ENCODE measurements around the gene SFT2D3. TPM values are rescaled to one million over a fixed set of nuclear protein-coding genes. Genes with fewer than 3 reads are reported as not detected.
A peak's percentile ranks its signal among the peaks of the same experiment; 100 is the strongest.

Gene SFT2D3
- total RNA-seq, 2 donors from 2014 or later = 2.6 to 3.5 TPM

DNA sequence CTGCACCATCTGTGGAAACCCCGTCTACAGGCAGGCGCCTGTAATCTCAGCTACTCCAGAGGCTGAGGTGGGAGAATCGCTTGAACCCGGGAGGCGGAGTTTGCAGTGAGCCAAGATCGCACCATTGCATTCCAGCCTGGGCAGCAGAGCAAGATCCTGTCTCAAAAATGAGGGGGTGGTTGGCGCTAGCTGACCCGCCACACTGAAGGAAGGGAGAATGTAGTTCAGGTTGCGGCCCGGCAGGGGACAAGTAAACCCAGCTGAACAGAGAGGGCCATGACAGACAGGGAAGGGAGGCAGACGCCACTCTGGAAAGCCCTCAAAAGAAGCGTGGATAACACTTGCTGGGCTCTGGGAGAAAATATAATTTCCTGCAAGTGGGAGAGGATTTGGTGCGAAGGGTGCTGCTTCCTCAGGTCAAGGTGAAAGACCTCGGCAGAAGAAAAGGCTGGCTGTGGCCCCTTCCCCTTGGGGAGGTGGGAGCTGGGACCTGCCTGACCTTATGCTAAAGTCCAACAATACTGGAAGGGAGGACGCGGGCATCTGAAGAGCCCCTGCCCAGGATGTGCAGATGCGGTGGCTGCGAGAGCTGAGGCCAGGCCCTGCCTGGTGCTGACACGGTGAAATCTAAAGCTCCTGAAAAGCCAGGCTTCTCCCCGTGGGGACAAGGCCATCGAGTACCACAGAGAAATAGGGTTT lies 3.7 kb upstream of the SFT2D3 start:
- Mint-ChIP-seq H3K9me3 (no peaks in the 10 kb centered on the region), H3K27ac (no peak overlapping the region), H3K36me3 (peaks cover 6 to 7% of the 10 kb centered on the region in 2 donors)
- DNase-seq (ENCODE audit: low spot score in 2 of 2) = no peak
- no peak for ATAC-seq

DNA sequence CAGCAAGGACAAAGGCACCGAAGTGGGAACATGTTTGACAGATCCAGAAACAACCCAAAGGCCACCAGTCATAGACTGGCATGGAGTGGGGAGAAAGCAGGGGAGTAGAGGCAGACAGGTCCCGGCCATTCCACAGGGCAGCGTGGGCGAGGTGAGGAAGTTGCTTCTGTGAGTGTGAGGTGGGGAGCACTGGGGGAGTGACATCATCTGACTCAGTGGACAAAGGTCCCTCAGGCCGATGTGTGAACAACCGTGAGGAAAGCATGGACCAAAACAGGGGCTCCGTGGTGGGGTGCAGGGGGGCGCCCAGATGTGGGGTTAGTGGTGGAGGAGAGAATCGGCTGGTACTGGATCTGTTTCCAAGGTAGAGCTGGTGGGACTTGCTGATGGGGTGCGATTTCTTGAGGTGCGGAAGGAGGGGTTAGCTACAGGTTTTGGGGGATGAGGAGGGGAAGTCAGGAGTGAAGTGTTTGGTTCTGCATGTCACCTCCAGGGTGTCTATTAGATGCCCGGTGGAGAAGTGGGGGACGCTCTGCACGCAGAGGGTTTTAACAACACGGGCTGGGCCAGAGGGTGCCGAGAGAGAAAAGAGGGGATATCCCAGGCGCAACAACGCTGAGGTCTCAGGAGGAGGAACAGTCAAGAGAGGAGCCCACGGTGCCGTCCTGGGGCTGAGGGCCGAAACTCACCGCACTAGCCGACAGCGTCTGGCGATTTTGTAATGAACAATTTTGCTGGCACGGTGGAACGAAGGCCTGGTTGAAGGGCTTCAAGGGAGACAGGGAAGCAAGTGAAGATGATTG lies 2.5 kb upstream of the SFT2D3 start:
- no peak for DNase-seq (ENCODE audit: low spot score in 2 of 2)
- Mint-ChIP-seq H3K27ac (no peak overlapping the region), H3K36me3 (peaks cover 9 to 10% of the 10 kb centered on the region in 2 donors), H3K9me3 (no peaks in the 10 kb centered on the region)
- no peak for ATAC-seq

DNA sequence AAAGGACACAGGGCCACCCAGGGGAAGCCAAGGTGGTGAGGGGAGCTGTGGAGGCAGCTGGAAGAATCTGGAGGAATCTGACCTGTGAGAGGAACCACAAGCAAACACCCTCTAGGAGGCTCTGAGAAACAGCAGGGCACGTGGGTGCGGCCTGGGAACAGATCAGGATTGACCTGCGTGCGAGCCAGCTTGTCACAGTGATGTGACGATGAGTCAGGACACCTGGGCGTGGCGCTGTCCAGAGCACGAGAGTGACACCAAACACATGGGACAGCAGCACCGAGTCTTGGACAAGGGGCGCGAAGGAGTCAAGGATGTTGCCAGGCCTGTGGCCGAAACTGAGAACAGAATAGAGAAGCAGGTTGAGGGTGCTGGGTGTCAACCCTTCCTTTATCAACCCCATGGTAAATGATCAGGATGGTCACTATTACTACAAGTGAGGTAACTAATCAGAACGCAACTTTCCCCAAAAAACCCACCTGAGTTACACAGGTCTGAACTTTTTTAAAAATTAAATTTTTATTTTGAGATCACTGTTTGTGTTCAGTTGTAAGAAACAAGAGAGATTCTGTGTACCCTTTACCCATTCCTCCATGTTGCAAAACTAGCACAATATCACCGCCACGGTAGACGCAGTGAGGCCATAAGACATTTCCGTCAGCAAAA lies 637 bp upstream of the SFT2D3 start:
- H3K27ac Mint-ChIP-seq = peak overlapping the region; percentile 92 to 95
- ATAC-seq (peak; percentile 9 to 20), DNase-seq (ENCODE audit: low spot score in 2 of 2) (no peak)
- peaks cover 9 to 24% of the 10 kb centered on the region in 2 donors for H3K36me3 Mint-ChIP-seq
- no peaks in the 10 kb centered on the region for H3K9me3 Mint-ChIP-seq

DNA sequence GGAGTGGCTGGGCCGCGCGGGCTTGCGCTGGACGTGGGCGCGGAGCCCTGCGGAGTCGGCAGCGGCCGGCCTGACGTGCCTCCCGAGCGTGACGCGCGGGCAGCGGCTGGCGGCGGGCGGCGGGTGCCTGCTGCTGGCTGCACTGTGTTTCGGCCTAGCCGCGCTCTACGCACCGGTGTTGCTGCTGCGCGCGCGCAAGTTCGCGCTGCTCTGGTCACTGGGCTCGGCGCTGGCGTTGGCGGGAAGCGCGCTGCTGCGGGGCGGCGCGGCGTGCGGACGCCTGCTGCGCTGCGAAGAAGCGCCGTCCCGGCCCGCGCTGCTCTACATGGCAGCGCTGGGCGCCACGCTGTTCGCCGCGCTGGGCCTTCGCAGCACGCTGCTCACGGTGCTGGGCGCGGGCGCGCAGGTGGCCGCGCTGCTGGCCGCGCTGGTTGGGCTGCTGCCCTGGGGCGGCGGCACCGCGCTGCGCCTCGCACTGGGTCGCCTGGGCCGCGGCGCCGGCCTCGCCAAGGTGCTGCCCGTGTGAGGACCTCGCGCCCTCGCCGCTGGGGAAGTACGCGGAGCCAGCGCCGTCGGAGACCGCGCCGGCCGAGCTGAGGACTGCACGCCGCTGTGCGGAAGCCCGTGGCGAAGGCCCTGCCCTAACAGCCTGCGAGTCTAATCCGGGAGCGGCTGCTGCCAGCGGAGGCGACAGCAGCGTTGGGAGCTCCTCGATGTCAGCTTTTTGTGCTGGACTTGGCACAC lies 526 bp downstream of the SFT2D3 start:
- peaks cover 16 to 30% of the 10 kb centered on the region in 2 donors for H3K36me3 Mint-ChIP-seq
- H3K27ac Mint-ChIP-seq = peak overlapping the region; percentile 56 to 95
- DNase-seq (ENCODE audit: low spot score in 2 of 2) (peak; percentile 78 to 79), ATAC-seq (peak; percentile 69 to 77)
- no peaks in the 10 kb centered on the region for H3K9me3 Mint-ChIP-seq

DNA sequence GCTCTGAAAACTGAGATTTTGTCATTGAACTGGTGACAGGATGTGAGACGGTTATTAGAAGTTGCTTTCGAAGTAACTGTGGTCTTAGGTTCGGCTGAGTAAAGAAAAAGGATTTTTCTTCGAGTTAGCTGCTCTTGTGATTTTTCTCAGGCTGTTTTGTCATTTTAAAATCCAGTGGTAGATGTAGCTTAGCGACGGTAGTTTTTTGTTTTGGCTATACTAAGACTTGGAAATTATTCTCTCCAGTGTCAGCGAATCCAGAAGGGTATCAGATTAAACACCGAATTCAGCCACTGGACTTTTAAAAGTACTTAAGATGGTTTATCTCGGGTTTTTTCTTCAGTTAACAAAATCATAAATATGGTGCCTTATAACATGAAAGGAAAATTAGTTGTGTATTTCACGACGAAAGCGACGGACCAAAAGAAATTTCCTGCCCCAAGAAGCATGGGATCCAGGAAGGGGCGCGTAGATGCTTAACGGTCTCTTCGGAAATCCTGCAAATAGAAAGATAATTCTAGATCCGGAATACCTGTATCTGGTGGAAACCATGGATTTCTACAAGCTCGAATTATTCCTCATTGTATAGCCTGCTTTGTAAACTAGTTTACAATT lies 1.2 kb downstream of the SFT2D3 start:
- DNase-seq (ENCODE audit: low spot score in 2 of 2) = no peak
- ATAC-seq = no peak
- H3K36me3 Mint-ChIP-seq = peaks cover 16 to 30% of the 10 kb centered on the region in 2 donors
- H3K27ac Mint-ChIP-seq = peak overlapping the region; percentile 56 to 95
- H3K9me3 Mint-ChIP-seq = no peaks in the 10 kb centered on the region

DNA sequence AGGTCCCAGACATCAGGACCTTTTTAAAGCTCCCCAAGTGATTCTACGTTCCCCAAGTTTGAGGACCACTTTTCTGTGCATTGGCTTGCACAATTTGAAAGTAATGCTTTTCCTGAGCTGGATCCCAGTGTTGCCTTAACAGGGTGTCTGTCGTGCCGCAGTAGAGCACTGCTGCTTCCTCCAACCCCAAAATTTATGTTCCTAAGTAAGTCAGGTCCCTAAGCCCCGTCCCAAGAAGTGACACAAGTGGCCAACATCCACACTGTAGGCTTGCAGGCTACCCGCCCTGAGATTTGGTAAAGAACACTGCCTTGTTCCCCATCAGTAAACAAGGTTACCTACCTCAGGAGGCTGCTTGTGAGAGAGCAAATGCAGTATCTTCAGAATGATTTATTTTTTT lies 2.0 kb downstream of the SFT2D3 start:
- ATAC-seq = no peak
- DNase-seq (ENCODE audit: low spot score in 2 of 2) = no peak
- no peak overlapping the region for H3K27ac Mint-ChIP-seq
- H3K36me3 Mint-ChIP-seq = peaks cover 16 to 30% of the 10 kb centered on the region in 2 donors
- H3K9me3 Mint-ChIP-seq = no peaks in the 10 kb centered on the region

DNA sequence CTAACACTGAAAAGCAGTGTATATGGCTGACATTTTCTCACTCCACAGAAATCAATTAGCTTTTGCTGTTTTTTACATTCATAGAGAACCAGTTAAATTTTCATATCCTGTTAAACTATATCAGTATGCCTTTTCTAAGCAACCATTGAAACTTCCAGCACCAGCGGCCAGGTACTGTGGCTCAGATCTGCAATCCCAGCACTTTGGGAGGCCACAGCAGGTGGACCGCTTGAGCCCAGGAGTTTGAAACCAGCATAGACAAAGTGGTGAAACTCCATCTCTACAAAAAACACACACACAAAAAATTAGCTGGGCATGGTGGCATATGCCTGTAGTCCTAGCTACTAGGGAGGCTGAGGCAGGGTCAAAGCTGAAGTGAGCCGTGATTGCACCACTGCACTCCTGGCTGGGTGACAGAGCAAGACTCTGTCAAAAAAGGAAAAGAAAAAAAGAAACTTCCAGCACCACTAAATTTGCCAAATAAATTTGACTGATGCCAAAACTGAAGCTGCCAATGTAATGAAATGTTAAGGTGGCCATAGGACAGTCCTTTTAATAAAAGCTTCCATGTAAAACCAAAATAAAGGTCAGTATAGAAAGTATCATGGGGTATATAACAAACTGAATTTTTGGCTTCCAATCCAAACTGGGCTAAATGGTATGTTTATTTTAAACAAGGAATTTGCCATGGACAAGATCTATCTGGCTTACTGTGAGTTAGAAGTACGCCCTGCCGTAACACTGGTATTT lies 3.5 kb downstream of the SFT2D3 start:
- Mint-ChIP-seq H3K36me3 (peaks cover 16 to 30% of the 10 kb centered on the region in 2 donors), H3K9me3 (no peaks in the 10 kb centered on the region), H3K27ac (peak overlapping the region in 1 of 2 donors; percentile 82)
- DNase-seq (ENCODE audit: low spot score in 2 of 2) (no peak), ATAC-seq (no peak)

DNA sequence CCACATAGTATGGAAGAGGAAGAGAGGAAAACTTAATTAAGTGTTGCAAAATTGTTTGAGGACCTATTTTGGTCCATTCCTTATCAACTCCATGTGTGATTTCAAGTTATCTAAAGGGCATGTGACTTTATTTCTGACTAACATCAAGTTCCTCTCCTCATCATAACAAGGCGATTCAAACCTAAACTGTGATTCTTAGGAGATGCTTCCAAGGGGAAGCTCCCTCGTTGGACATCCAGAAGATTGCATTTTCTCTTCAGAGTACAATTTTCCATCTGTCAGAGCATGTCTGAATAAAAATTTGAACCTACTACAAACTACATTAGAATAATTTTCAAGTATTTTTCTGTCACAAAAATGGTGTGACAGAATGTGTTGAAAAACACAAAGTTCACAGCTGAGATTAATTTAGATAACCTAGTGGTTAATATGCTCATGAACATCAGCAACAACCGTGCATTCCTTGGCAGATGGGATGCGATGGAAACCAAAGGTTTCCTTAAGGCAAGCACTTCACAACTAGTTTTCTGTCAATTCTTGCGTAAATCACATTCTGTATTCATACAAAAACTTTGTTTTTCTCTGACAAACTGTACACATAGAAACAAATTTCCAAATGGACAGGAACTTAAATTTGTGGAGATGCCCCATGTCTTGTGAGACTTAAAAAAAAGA lies 4.2 kb downstream of the SFT2D3 start:
- no peaks in the 10 kb centered on the region for H3K9me3 Mint-ChIP-seq
- peak overlapping the region in 1 of 2 donors; percentile 82 for H3K27ac Mint-ChIP-seq
- DNase-seq (ENCODE audit: low spot score in 2 of 2) (no peak), ATAC-seq (no peak)
- peaks cover 16 to 30% of the 10 kb centered on the region in 2 donors for H3K36me3 Mint-ChIP-seq

DNA sequence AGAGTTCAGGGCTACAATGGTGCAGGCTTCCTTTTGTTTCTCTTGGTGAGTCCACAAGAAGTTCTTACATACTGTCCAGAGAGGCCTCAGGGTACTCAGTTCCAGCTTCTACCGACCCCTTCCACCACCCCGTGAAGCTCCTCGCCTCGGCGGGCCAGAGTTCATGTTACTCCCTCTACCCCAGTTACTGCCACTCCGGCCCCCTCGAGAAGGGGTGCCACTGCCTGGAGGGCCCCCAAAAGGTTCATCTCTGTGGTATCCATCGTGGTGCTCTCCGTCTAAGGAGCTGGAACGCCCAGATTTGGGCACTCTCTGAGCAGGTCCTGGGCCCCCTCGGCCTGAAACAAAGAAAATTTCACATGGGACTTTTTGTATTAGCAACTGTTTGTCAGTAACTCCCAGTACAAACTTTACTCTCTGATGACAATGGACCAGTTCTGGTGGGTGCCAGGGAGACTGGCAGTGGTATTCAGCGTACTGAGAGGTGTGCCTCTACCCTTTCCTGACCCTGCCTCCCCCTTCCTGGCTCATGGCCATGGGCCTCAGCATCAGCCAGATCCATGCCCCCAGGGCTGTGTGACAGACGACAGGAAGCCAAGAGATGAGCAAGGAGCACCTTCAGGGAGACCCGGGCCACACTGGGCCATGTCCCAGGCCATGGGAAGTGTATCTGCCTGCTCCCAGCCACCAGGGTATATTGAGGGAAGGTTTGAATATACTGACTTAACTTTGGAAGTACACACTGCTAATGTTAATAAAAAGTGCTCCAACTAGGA lies 5.1 kb downstream of the SFT2D3 start:
- Mint-ChIP-seq H3K9me3 (no peaks in the 10 kb centered on the region), H3K27ac (peak overlapping the region; percentile 36 to 50), H3K36me3 (peaks cover 16 to 30% of the 10 kb centered on the region in 2 donors)
- ATAC-seq (no peak), DNase-seq (ENCODE audit: low spot score in 2 of 2) (no peak)

DNA sequence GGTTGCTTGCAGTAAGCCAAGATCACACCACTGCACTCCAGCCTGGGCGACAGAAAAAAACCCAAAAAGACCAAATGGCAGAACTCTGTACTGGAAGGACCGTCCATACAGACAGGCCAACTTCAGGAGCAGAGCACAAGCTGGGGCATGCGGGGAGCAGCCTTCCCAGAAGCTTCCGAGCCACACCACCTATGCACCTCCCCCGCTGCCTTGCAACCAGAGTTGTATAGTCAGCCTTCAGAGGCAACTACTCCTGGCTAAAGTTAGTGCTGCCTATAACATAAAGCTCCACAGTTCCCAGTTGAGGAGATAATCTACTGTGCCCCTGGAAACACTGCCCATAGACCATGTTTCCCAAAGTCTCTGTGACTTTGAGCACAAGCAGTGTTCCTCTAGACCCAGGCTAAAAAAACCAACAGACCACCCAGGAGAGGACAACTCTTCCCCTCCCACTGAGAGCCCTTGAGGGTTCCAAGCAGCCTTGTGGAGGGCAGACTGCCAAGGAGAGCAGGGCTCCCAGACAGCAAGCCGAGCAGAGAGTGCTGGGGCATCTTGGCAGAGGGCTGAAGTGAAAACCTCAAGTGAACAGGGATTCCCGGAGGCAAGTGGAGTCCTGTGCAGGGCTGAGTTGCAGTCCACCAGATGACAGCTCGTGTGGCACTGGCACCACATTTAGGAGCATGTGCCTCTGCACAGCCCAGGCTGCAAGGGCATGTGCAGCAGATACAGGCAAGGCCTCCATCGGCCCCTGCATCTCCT lies 6.8 kb downstream of the SFT2D3 start:
- no peaks in the 10 kb centered on the region for H3K9me3 Mint-ChIP-seq
- H3K27ac Mint-ChIP-seq = peak overlapping the region in 1 of 2 donors; percentile 65
- no peak for DNase-seq (ENCODE audit: low spot score in 2 of 2)
- ATAC-seq = peak in 1 of 2 donors; percentile 16
- H3K36me3 Mint-ChIP-seq = peaks cover 7 to 20% of the 10 kb centered on the region in 2 donors

DNA sequence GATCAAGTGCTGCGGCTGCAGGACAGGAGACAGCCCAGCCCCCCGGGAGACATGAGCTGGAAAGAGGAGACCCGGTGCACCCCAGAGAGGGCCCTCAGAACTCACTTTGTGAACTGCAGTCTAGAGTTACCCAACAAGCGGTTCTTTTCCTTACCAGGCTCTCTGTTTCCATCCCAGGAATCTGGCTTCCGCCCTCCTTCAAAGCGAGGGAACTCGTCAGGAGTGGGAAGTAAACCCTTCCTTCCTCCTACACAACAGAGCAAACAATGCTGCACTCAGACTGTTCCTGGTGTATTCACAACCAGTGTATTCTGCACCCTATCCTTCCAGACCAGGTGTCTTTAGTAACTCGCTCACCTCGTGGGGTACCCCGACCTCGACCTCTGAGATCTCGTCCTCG lies 8.0 kb downstream of the SFT2D3 start:
- Mint-ChIP-seq H3K36me3 (peaks cover 7 to 19% of the 10 kb centered on the region in 2 donors), H3K27ac (no peak overlapping the region), H3K9me3 (no peaks in the 10 kb centered on the region)
- ATAC-seq (no peak), DNase-seq (ENCODE audit: low spot score in 2 of 2) (no peak)

DNA sequence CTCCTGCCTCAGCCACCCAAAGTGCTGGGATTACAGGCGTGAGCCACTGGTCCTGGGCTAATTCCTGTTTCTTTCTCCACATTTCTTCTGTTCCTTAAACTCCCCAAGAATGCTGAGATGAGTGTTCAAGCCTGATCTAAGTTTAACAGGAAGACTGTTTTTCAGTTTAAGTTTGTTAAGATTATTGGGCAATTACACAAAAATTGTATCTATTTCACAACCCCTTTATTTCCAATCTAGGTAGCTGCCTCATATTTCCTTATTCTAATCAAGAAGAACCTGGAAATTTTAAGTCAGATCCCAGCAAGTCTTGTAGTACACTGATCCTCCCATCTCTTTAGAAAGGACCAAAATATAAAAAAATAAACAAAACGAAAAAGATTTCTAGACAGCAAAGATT lies 11.7 kb downstream of the SFT2D3 start:
- Mint-ChIP-seq H3K27ac (no peak overlapping the region), H3K9me3 (no peaks in the 10 kb centered on the region), H3K36me3 (peaks cover 0 to 4% of the 10 kb centered on the region in 2 donors)
- ATAC-seq = no peak
- DNase-seq (ENCODE audit: low spot score in 2 of 2) = no peak

DNA sequence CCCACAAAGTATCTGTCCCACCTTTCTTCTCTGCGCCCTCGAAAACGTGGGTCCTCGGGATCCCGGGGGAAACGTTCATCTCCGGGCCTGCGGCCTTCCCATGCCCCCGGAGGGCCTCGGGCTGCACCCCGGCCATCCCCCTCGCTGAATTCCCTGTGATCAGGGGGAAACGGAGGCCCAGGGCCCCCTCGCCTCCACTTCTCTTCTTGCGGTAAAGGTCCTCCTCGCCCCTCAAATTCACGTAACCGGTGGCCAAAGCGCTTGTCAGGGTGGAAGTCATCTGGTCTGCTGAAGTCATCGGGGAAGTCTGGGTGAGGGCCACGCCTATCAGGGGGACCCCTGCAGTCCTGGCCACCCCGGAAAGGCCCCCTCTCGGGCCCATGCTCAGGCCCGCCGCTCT lies 12.3 kb downstream of the SFT2D3 start:
- ATAC-seq = no peak
- no peak for DNase-seq (ENCODE audit: low spot score in 2 of 2)
- no peaks in the 10 kb centered on the region for H3K9me3 Mint-ChIP-seq
- H3K27ac Mint-ChIP-seq = peak overlapping the region in 1 of 2 donors; percentile 8
- H3K36me3 Mint-ChIP-seq = peaks cover 0 to 4% of the 10 kb centered on the region in 2 donors

All from activated naive CD4-positive, alpha-beta T cell treated with anti-CD3 and anti-CD28 coated beads, Interleukin-2, amount 50 U/mL, for 72 hours (primary cell).